OCI-LY7 (cell line): ENCODE measurements around the gene NATD1. TPM values are rescaled to one million over a fixed set of nuclear protein-coding genes. Genes with fewer than 3 reads are reported as not detected.

Experiments used
- BruUV-seq: library from RNA; stranded (reverse); fragments of 400-500 nt; replicated peaks from 2 replicates; lab custom pipeline; 2021; lab: Mats Ljungman, UMichigan
- CTCF ChIA-PET: fragments of 300-600 bp; sonication (Branson Sonifier 250); formaldehyde crosslinking; loops from one replicate; lab custom pipeline; 2022; ENCODE audit warnings: antibody characterized with exemption; ENCODE audit not compliant: unreplicated experiment; lab: Charles Lee
- POLR2A ChIA-PET: fragments of 300-600 bp; sonication (Branson Sonifier 250); formaldehyde crosslinking; loops from one replicate; lab custom pipeline; 2022; ENCODE audit warnings: antibody characterized with exemption; lab: Charles Lee
- DNase-seq: peaks from one replicate; pipeline ENCODE4 v3.0.0-alpha.2; 2015; ENCODE audit warnings: low spot score
- H2AFZ ChIP-seq: fragments of 200-600 bp; sonication (generic), shearing (Covaris generic); 2 replicates; pipeline ENCODE4 v1.6.1; 2014; ENCODE audit warnings: mild to moderate bottlenecking, antibody characterized with exemption, low read length, moderate library complexity
- H3K27ac ChIP-seq: fragments of 200-600 bp; sonication (generic); 2 replicates; pipeline ENCODE4 v1.5.1; 2014; ENCODE audit warnings: mixed run types, low read depth, mild to moderate bottlenecking, moderate library complexity, low read length, inconsistent platforms; ENCODE audit not compliant: poor library complexity, severe bottlenecking
- H3K36me3 ChIP-seq: fragments of 200-600 bp; sonication (generic); 2 replicates; pipeline ENCODE4 v1.6.1; 2014; ENCODE audit warnings: mild to moderate bottlenecking, antibody characterized with exemption, low read length, moderate library complexity, mixed read lengths; ENCODE audit not compliant: insufficient read depth
- H3K4me1 ChIP-seq: fragments of 200-600 bp; sonication (generic); 2 replicates; pipeline ENCODE4 v1.5.1; 2014; ENCODE audit warnings: mild to moderate bottlenecking, low read length; ENCODE audit not compliant: insufficient read depth, poor library complexity, severe bottlenecking
- H3K4me2 ChIP-seq: fragments of 200-600 bp; sonication (generic); 2 replicates; pipeline ENCODE4 v1.6.1; 2014; ENCODE audit warnings: mild to moderate bottlenecking, low read length
- H3K4me3 ChIP-seq: fragments of 200-600 bp; sonication (generic); 2 replicates; pipeline ENCODE4 v1.5.1; 2014; ENCODE audit warnings: mild to moderate bottlenecking, low read depth, low read length; ENCODE audit not compliant: poor library complexity, severe bottlenecking
- H3K79me2 ChIP-seq: fragments of 200-600 bp; sonication (generic); 2 replicates; pipeline ENCODE4 v1.6.1; 2016; ENCODE audit warnings: low read depth, mild to moderate bottlenecking, low read length, moderate library complexity, mixed read lengths; ENCODE audit not compliant: insufficient read depth
- H3K9me2 ChIP-seq: fragments of 200-600 bp; sonication (generic); 2 replicates; pipeline ENCODE4 v1.6.1; 2016; ENCODE audit warnings: mild to moderate bottlenecking, low read length, mixed read lengths; ENCODE audit not compliant: insufficient read depth
- H3K9me3 ChIP-seq: fragments of 200-600 bp; sonication (generic); 2 replicates; pipeline ENCODE4 v1.6.1; 2014; ENCODE audit warnings: mild to moderate bottlenecking, mixed run types, low read length, mixed read lengths
- H4K20me1 ChIP-seq: fragments of 200-600 bp; sonication (generic); 2 replicates; pipeline ENCODE4 v1.6.1; 2014; ENCODE audit warnings: mild to moderate bottlenecking, antibody characterized with exemption, low read length, moderate library complexity, mixed read lengths; ENCODE audit not compliant: insufficient read depth
- CTCF ChIP-seq: fragments of 200-600 bp; sonication (generic); conservative IDR thresholded peaks from 2 replicates; pipeline ENCODE4 v1.5.1; 2014; ENCODE audit warnings: mild to moderate bottlenecking, antibody characterized with exemption, low read length, moderate library complexity, mixed read lengths
- EZH2phosphoT487 ChIP-seq: fragments of 200-600 bp; sonication (generic); IDR thresholded peaks from 2 replicates; pipeline ENCODE4 v1.6.1; 2018; ENCODE audit warnings: low read depth, borderline replicate concordance, mild to moderate bottlenecking, mixed run types, antibody characterized with exemption, low read length, moderate library complexity, mixed read lengths
- intact Hi-C: fragments of 100-400 bp; cut with micrococcal nuclease; formaldehyde crosslinking; loops from one replicate; pipeline ENCODE4 v1.10.0; 2022; ENCODE audit not compliant: unreplicated experiment
- total RNA-seq, 2 experiments: library from RNA; depleted of rRNA in 1 of 2; stranded (reverse); fragments of >200 nt in 1 of 2; shearing (Covaris generic) in 1 of 2; gene quantifications; 2 replicates each; pipeline ENCODE4 v1.2.3, GENCODE V29; 2014 to 2022

The NATD1 gene
- total RNA-seq, 2 experiments from 2014 or later = 0.85 to 6.0 TPM

- TF ChIP-seq EZH2phosphoT487 (no peak), CTCF (no peak)
- Histone ChIP-seq H3K4me1 (peaks cover 56% of the 10 kb centered on the region), H3K4me3 (no peak overlapping the region), H4K20me1 (no peaks in the 10 kb centered on the region), H3K27ac (no peak overlapping the region), H3K9me2 (no peaks in the 10 kb centered on the region), H3K9me3 (no peaks in the 10 kb centered on the region), H2AFZ (no peak overlapping the region), H3K79me2 (peaks cover 31% of the 10 kb centered on the region; the same call in 1 of the 2 replicates), H3K4me2 (no peak overlapping the region), H3K36me3 (no peaks in the 10 kb centered on the region)
- ChIA-PET POLR2A (interaction anchor here (1.5 kb wide), 1 partner anchor 92 kb away, joined by 3 read pairs; no protein-coding TSS in a partner anchor), CTCF (no interaction called here)
- no peak for DNase-seq
- no TSS peak for BruUV-seq
- intact Hi-C loops = loop anchor here (5.0 kb wide), 1 partner anchor 169 kb away; no protein-coding TSS in a partner anchor
These were observed 29.6 kb upstream of the NATD1 start for GRCh38 chr17:21282850-21283249.

DNA sequence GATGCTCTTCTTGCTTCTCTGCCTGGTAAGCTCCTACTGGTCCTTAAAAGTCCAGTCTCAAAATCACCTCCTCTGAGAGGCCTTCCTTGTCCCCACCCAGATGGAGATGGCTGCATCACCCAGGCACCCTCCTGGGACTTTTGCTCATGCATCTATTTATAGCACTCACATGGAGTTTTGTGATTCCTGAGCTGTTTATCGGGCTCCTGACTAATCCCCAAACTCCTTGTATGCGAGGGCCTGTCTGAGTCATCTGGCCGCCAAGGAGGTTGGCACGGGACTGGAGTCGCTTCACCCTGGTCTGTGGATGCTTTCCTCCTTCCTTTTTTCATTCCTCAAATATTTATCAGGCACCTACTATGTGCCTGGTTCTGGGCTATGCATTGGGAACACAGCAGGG, 29.0 kb upstream of the NATD1 start:
- ChIA-PET POLR2A (interaction anchor here (1.5 kb wide), 1 partner anchor 93 kb away, joined by 3 read pairs; no protein-coding TSS in a partner anchor), CTCF (no interaction called here)

More for the DNA sequence above, 29.0 kb upstream of the NATD1 start:
- Histone ChIP-seq H3K4me2 (no peak overlapping the region), H3K36me3 (no peaks in the 10 kb centered on the region), H3K9me3 (no peaks in the 10 kb centered on the region), H3K27ac (no peak overlapping the region), H3K4me3 (no peak overlapping the region), H2AFZ (no peak overlapping the region), H3K4me1 (peaks cover 50% of the 10 kb centered on the region), H4K20me1 (no peaks in the 10 kb centered on the region), H3K79me2 (peaks cover 25% of the 10 kb centered on the region; the same call in 1 of the 2 replicates), H3K9me2 (no peaks in the 10 kb centered on the region)
- intact Hi-C loops = loop anchor here (5.0 kb wide), 1 partner anchor 170 kb away; no protein-coding TSS in a partner anchor
- TF ChIP-seq EZH2phosphoT487 (no peak), CTCF (no peak)
- no peak for DNase-seq
- no TSS peak for BruUV-seq
